Measurements from ENCODE around the gene TSPYL4.

- TF ChIP-seq CTCF (IDR thresholded peaks at IDR 0.05) (no peak), POLR2A (IDR thresholded peaks at IDR 0.05) (no peak)
Observed at GRCh38 chr6:116201538-116201937, 52.3 kb downstream of the TSPYL4 start.

All from lower leg skin (tissue), 3 donors.